Endothelial cell (in vitro differentiated cells): Measurements from ENCODE around the gene FTO. TPM values are rescaled to one million over a fixed set of nuclear protein-coding genes. Genes with fewer than 3 reads are reported as not detected.

Source experiments
- DNase-seq: peaks from one replicate; pipeline ENCODE4 v3.0.0; 2021; ENCODE audit warnings: low spot score
- H3K27ac Mint-ChIP-seq: one replicate; pipeline ENCODE4 v1.8.0; 2021; ENCODE audit warnings: mixed read lengths, inconsistent platforms; ENCODE audit not compliant: unreplicated experiment
- H3K27me3 Mint-ChIP-seq: one replicate; pipeline ENCODE4 v1.8.0; 2021; ENCODE audit warnings: mild to moderate bottlenecking, moderate library complexity, mixed read lengths, inconsistent platforms; ENCODE audit not compliant: unreplicated experiment
- H3K36me3 Mint-ChIP-seq: one replicate; pipeline ENCODE4 v1.8.0; 2021; ENCODE audit warnings: mild to moderate bottlenecking, low read depth, mixed read lengths, inconsistent platforms; ENCODE audit not compliant: unreplicated experiment
- H3K4me1 Mint-ChIP-seq: one replicate; pipeline ENCODE4 v1.8.0; 2021; ENCODE audit warnings: mild to moderate bottlenecking, mixed read lengths, inconsistent platforms; ENCODE audit not compliant: unreplicated experiment
- H3K4me3 Mint-ChIP-seq: one replicate; pipeline ENCODE4 v1.8.0; 2021; ENCODE audit warnings: mild to moderate bottlenecking, mixed read lengths, inconsistent platforms; ENCODE audit not compliant: unreplicated experiment
- H3K9me3 Mint-ChIP-seq: one replicate; pipeline ENCODE4 v1.8.0; 2021; ENCODE audit warnings: mixed read lengths, inconsistent platforms; ENCODE audit not compliant: unreplicated experiment
- total RNA-seq: library from RNA; stranded (reverse); fragmentation: NEBNext Ultra II Directional; extraction: Animal tissue kit (Norgen Biotek cat#: 25700); gene quantifications from one replicate; pipeline ENCODE4 v1.2.1, GENCODE V29; 2021; ENCODE audit not compliant: unreplicated experiment
- TF ChIP-seq, protein P1 (sequence below): fragments of 200-600 bp; sonication (generic); IDR thresholded peaks from one replicate; pipeline ENCODE4 v1.5.0; 2021; ENCODE audit warnings: antibody characterized with exemption; ENCODE audit not compliant: unreplicated experiment

FTO gene
- total RNA-seq, 1 donor from 2014 or later: 83.8 TPM

DNA sequence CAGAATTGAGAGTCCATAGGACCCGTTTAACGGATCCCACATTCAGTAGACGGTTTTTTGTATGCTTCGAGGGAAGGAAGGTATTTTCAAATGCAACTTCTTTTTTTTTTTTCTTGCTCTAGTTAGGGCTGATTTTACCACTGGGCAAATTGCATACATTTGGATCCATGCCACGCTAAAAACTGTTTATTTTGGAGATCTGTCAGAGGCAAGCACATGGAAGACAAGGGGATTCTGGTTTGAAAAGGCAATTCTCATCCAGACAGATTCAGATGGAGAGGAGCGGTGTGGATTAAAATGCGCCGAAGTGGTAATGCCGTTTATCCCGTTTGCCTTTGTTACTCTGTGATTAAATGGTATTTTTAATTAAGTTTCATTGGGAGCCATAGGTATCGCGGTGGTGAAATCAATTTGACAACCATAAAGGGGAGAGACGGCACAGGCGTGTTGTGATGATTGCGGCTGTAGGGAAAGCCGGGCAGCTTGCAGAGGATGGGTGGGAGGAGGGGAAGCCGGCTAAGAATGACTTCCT, 412.2 kb downstream of the FTO start:
- TF ChIP-seq, protein P1, sequence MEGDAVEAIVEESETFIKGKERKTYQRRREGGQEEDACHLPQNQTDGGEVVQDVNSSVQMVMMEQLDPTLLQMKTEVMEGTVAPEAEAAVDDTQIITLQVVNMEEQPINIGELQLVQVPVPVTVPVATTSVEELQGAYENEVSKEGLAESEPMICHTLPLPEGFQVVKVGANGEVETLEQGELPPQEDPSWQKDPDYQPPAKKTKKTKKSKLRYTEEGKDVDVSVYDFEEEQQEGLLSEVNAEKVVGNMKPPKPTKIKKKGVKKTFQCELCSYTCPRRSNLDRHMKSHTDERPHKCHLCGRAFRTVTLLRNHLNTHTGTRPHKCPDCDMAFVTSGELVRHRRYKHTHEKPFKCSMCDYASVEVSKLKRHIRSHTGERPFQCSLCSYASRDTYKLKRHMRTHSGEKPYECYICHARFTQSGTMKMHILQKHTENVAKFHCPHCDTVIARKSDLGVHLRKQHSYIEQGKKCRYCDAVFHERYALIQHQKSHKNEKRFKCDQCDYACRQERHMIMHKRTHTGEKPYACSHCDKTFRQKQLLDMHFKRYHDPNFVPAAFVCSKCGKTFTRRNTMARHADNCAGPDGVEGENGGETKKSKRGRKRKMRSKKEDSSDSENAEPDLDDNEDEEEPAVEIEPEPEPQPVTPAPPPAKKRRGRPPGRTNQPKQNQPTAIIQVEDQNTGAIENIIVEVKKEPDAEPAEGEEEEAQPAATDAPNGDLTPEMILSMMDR: no peak
- Mint-ChIP-seq H3K9me3 (no peaks in the 10 kb centered on the region), H3K27ac (no peak overlapping the region), H3K27me3 (peaks cover 2% of the 10 kb centered on the region), H3K36me3 (peaks cover 16% of the 10 kb centered on the region), H3K4me1 (no peaks in the 10 kb centered on the region), H3K4me3 (no peak overlapping the region)
- DNase-seq: no peak

GRCh38 chr16:54118846-54119245, 414.9 kb downstream of the FTO start:
- Mint-ChIP-seq H3K36me3 (peaks cover 5% of the 10 kb centered on the region), H3K4me3 (no peak overlapping the region), H3K27me3 (peaks cover 6% of the 10 kb centered on the region), H3K9me3 (no peaks in the 10 kb centered on the region), H3K4me1 (no peaks in the 10 kb centered on the region), H3K27ac (no peak overlapping the region)
- TF ChIP-seq, protein P1: no peak
- no peak for DNase-seq

- TF ChIP-seq, protein P1: no peak
- Mint-ChIP-seq H3K27ac (no peak overlapping the region), H3K36me3 (no peaks in the 10 kb centered on the region), H3K4me3 (no peak overlapping the region), H3K9me3 (no peaks in the 10 kb centered on the region), H3K4me1 (no peaks in the 10 kb centered on the region), H3K27me3 (peaks cover 4% of the 10 kb centered on the region)
- DNase-seq: no peak
These were observed 417.0 kb downstream of the FTO start for GRCh38 chr16:54120846-54121480.

- Mint-ChIP-seq H3K4me3 (no peak overlapping the region), H3K36me3 (no peaks in the 10 kb centered on the region), H3K27ac (no peak overlapping the region), H3K4me1 (no peaks in the 10 kb centered on the region), H3K27me3 (peaks cover 4% of the 10 kb centered on the region), H3K9me3 (no peaks in the 10 kb centered on the region)
- TF ChIP-seq, protein P1: no peak
- no peak for DNase-seq
These were observed 417.8 kb downstream of the FTO start for GRCh38 chr16:54121539-54122295.

- no peak overlapping the region for H3K4me3 Mint-ChIP-seq
- no peak for DNase-seq
- H3K36me3 Mint-ChIP-seq: no peaks in the 10 kb centered on the region
- no peaks in the 10 kb centered on the region for H3K9me3 Mint-ChIP-seq
- TF ChIP-seq, protein P1: no peak
- H3K27me3 Mint-ChIP-seq: peaks cover 4% of the 10 kb centered on the region
- peaks cover 4% of the 10 kb centered on the region for H3K4me1 Mint-ChIP-seq
- H3K27ac Mint-ChIP-seq: no peak overlapping the region
These were observed 419.8 kb downstream of the FTO start for GRCh38 chr16:54123766-54124165.
